GM23338 (cell line): ENCODE results near the gene ATP6V1G3. TPM values are rescaled to one million over a fixed set of nuclear protein-coding genes. Genes with fewer than 3 reads are reported as not detected.
"Not testable (repeated sequence)": the region's sequence is repeated elsewhere in the genome, so short reads cannot be mapped to it uniquely, and the experiment has no call there.

Experiments used
- ATAC-seq: fragments of 200-7000 bp; cut with Tn5 transposase; 3 replicates; pipeline ENCODE4 v1.9.1; 2020
- DNase-seq: peaks from one replicate; pipeline ENCODE4 v3.0.0-alpha.2; 2015; ENCODE audit warnings: low spot score
- H2AFZ ChIP-seq: fragments of 200-600 bp; sonication (generic); 2 replicates; pipeline ENCODE4 v1.8.0; 2016; ENCODE audit warnings: antibody characterized with exemption, mild to moderate bottlenecking, moderate library complexity
- H3F3A ChIP-seq: fragments of 200-600 bp; sonication (generic); replicated peaks from 2 replicates; pipeline ENCODE4 v1.8.0; 2017; ENCODE audit warnings: antibody characterized with exemption, mixed run types, low read depth
- H3K27ac ChIP-seq: fragments of 200-600 bp; sonication (generic); 2 replicates; pipeline ENCODE4 v1.6.1; 2016; ENCODE audit warnings: low read depth
- H3K27me3 ChIP-seq: fragments of 200-600 bp; sonication (generic); 2 replicates; pipeline ENCODE4 v1.8.0; 2016; ENCODE audit warnings: mild to moderate bottlenecking, mixed run types, moderate library complexity; ENCODE audit not compliant: insufficient read depth
- H3K36me3 ChIP-seq: fragments of 200-600 bp; sonication (generic); 2 replicates; pipeline ENCODE4 v1.8.0; 2016; ENCODE audit warnings: mild to moderate bottlenecking; ENCODE audit not compliant: insufficient read depth
- H3K4me1 ChIP-seq: fragments of 200-600 bp; sonication (generic); 2 replicates; pipeline ENCODE4 v1.8.0; 2016; ENCODE audit warnings: mild to moderate bottlenecking, moderate library complexity; ENCODE audit not compliant: insufficient read depth
- H3K4me2 ChIP-seq: fragments of 200-600 bp; sonication (generic); 2 replicates; pipeline ENCODE4 v1.7.1; 2017; ENCODE audit warnings: mixed run types
- H3K4me3 ChIP-seq: fragments of 200-600 bp; sonication (generic); 2 replicates; pipeline ENCODE4 v1.6.1; 2016; ENCODE audit warnings: mixed run types
- H3K79me2 ChIP-seq: fragments of 200-600 bp; sonication (generic); replicated peaks from 2 replicates; pipeline ENCODE4 v1.8.0; 2017; ENCODE audit warnings: mild to moderate bottlenecking; ENCODE audit not compliant: insufficient read depth
- H3K9me2 ChIP-seq: fragments of 200-600 bp; sonication (generic); 2 replicates; pipeline ENCODE4 v1.8.0; 2017; ENCODE audit not compliant: insufficient read depth
- H4K20me1 ChIP-seq: fragments of 200-600 bp; sonication (generic); replicated peaks from 2 replicates; pipeline ENCODE4 v1.8.0; 2017; ENCODE audit warnings: mild to moderate bottlenecking; ENCODE audit not compliant: insufficient read depth
- H3K27ac Mint-ChIP-seq: 2 replicates; pipeline ENCODE4 v1.8.0; 2020; ENCODE audit warnings: inconsistent platforms, mild to moderate bottlenecking, moderate library complexity, mixed read lengths
- H3K27me3 Mint-ChIP-seq: 3 replicates; pipeline ENCODE4 v1.8.0; 2022; ENCODE audit warnings: low read depth, mild to moderate bottlenecking, moderate library complexity, mixed read lengths, inconsistent platforms; ENCODE audit not compliant: insufficient read depth, poor library complexity
- H3K36me3 Mint-ChIP-seq: 3 replicates; pipeline ENCODE4 v1.8.0; 2021; ENCODE audit warnings: low read depth, mild to moderate bottlenecking, inconsistent platforms, moderate library complexity, mixed read lengths
- H3K4me1 Mint-ChIP-seq: 3 replicates; pipeline ENCODE4 v1.8.0; 2020; ENCODE audit warnings: mild to moderate bottlenecking, inconsistent platforms, mixed read lengths
- H3K4me3 Mint-ChIP-seq: 3 replicates; pipeline ENCODE4 v1.8.0; 2021; ENCODE audit warnings: moderate library complexity, mild to moderate bottlenecking, inconsistent platforms, mixed read lengths
- H3K9me3 Mint-ChIP-seq: 3 replicates; pipeline ENCODE4 v1.8.0; 2020; ENCODE audit warnings: moderate library complexity, mild to moderate bottlenecking, inconsistent platforms, mixed read lengths
- JUNB ChIP-seq: IDR thresholded peaks from one replicate; pipeline ENCODE4 v1.6.1; 2016; ENCODE audit warnings: antibody characterized with exemption; ENCODE audit not compliant: unreplicated experiment
- NANOG ChIP-seq: IDR thresholded peaks from 2 replicates; pipeline ENCODE4 v1.6.1; 2016; ENCODE audit warnings: antibody characterized with exemption, borderline replicate concordance
- POLR2AphosphoS5 ChIP-seq: IDR thresholded peaks from 2 replicates; pipeline ENCODE4 v1.6.1; 2016; ENCODE audit warnings: antibody characterized with exemption, low read depth
- polyA plus RNA-seq: library from polyadenylated mRNA; unstranded; fragments of >200 nt; fragmentation: Nextera tagmentation; extraction: Ambion mirVana; gene quantifications from 2 replicates; pipeline ENCODE4 v1.2.1, GENCODE V29; 2016
- total RNA-seq: library from RNA; depleted of rRNA; stranded (reverse); fragments of >200 nt; shearing (Covaris generic); gene quantifications from 2 replicates; pipeline ENCODE4 v1.2.3, GENCODE V29; 2014
- TF ChIP-seq, protein P1 (sequence below): fragments of 250-450 bp; sonication (Bioruptor Pico); IDR thresholded peaks from 2 replicates; pipeline ENCODE4 v1.5.0; 2020; ENCODE audit warnings: mild to moderate bottlenecking, moderate library complexity
- TF ChIP-seq, protein P2 (sequence below): IDR thresholded peaks from 2 replicates; pipeline ENCODE4 v1.6.1; 2016; ENCODE audit warnings: antibody characterized with exemption
- TF ChIP-seq, protein P3 (sequence below): IDR thresholded peaks from one replicate; pipeline ENCODE4 v1.6.1; 2018; ENCODE audit warnings: antibody characterized with exemption; ENCODE audit not compliant: unreplicated experiment
- TF ChIP-seq, protein P4 (sequence below), 2 experiments: fragments of 200-600 bp in 1 of 2; sonication (generic) in 1 of 2; conservative IDR thresholded peaks; 2 replicates each; pipeline versions ENCODE4 v1.5.1 to v1.6.1; 2016 to 2017; ENCODE audit warnings: antibody characterized with exemption in 2 of 2, low read depth in 2 of 2, mild to moderate bottlenecking in 2 of 2, moderate library complexity in 1 of 2

The ATP6V1G3 gene
- total and polyA plus RNA-seq, 2 experiments from 2014 or later, result not detected

DNA sequence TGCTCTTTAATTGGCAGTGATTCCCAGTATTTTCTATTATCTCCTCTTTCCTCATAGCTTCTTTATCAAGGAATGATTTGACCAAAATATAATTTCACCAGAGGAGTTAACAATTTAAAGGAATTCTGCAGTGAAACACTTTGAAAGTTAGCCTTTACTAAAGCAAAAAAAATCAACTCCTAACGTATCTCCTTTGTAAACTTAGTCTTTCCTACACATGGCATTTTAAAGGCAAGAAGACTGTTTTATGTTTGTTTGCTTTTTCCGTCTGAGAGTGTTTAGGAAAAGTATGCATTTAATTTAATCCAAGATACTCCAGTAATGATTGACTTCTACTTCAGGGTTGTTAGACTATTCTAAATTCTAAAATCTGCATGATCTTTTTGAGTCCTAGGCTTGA lies 15.9 kb downstream of the ATP6V1G3 start (continued):
- TF ChIP-seq, protein P1, sequence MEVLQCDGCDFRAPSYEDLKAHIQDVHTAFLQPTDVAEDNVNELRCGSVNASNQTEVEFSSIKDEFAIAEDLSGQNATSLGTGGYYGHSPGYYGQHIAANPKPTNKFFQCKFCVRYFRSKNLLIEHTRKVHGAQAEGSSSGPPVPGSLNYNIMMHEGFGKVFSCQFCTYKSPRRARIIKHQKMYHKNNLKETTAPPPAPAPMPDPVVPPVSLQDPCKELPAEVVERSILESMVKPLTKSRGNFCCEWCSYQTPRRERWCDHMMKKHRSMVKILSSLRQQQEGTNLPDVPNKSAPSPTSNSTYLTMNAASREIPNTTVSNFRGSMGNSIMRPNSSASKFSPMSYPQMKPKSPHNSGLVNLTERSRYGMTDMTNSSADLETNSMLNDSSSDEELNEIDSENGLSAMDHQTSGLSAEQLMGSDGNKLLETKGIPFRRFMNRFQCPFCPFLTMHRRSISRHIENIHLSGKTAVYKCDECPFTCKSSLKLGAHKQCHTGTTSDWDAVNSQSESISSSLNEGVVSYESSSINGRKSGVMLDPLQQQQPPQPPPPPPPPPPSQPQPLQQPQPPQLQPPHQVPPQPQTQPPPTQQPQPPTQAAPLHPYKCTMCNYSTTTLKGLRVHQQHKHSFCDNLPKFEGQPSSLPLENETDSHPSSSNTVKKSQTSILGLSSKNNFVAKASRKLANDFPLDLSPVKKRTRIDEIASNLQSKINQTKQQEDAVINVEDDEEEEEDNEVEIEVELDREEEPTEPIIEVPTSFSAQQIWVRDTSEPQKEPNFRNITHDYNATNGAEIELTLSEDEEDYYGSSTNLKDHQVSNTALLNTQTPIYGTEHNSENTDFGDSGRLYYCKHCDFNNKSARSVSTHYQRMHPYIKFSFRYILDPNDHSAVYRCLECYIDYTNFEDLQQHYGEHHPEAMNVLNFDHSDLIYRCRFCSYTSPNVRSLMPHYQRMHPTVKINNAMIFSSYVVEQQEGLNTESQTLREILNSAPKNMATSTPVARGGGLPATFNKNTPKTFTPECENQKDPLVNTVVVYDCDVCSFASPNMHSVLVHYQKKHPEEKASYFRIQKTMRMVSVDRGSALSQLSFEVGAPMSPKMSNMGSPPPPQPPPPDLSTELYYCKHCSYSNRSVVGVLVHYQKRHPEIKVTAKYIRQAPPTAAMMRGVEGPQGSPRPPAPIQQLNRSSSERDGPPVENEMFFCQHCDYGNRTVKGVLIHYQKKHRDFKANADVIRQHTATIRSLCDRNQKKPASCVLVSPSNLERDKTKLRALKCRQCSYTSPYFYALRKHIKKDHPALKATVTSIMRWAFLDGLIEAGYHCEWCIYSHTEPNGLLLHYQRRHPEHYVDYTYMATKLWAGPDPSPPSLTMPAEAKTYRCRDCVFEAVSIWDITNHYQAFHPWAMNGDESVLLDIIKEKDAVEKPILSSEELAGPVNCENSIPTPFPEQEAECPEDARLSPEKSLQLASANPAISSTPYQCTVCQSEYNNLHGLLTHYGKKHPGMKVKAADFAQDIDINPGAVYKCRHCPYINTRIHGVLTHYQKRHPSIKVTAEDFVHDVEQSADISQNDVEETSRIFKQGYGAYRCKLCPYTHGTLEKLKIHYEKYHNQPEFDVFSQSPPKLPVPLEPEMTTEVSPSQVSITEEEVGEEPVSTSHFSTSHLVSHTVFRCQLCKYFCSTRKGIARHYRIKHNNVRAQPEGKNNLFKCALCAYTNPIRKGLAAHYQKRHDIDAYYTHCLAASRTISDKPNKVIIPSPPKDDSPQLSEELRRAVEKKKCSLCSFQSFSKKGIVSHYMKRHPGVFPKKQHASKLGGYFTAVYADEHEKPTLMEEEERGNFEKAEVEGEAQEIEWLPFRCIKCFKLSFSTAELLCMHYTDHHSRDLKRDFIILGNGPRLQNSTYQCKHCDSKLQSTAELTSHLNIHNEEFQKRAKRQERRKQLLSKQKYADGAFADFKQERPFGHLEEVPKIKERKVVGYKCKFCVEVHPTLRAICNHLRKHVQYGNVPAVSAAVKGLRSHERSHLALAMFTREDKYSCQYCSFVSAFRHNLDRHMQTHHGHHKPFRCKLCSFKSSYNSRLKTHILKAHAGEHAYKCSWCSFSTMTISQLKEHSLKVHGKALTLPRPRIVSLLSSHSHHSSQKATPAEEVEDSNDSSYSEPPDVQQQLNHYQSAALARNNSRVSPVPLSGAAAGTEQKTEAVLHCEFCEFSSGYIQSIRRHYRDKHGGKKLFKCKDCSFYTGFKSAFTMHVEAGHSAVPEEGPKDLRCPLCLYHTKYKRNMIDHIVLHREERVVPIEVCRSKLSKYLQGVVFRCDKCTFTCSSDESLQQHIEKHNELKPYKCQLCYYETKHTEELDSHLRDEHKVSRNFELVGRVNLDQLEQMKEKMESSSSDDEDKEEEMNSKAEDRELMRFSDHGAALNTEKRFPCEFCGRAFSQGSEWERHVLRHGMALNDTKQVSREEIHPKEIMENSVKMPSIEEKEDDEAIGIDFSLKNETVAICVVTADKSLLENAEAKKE (CRISPR knock-in tag), result no peak
- TF ChIP-seq NANOG (no peak), POLR2AphosphoS5 (no peak), JUNB (no peak)
- TF ChIP-seq, protein P2, sequence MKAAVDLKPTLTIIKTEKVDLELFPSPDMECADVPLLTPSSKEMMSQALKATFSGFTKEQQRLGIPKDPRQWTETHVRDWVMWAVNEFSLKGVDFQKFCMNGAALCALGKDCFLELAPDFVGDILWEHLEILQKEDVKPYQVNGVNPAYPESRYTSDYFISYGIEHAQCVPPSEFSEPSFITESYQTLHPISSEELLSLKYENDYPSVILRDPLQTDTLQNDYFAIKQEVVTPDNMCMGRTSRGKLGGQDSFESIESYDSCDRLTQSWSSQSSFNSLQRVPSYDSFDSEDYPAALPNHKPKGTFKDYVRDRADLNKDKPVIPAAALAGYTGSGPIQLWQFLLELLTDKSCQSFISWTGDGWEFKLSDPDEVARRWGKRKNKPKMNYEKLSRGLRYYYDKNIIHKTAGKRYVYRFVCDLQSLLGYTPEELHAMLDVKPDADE, result no peak
- TF ChIP-seq, protein P3, sequence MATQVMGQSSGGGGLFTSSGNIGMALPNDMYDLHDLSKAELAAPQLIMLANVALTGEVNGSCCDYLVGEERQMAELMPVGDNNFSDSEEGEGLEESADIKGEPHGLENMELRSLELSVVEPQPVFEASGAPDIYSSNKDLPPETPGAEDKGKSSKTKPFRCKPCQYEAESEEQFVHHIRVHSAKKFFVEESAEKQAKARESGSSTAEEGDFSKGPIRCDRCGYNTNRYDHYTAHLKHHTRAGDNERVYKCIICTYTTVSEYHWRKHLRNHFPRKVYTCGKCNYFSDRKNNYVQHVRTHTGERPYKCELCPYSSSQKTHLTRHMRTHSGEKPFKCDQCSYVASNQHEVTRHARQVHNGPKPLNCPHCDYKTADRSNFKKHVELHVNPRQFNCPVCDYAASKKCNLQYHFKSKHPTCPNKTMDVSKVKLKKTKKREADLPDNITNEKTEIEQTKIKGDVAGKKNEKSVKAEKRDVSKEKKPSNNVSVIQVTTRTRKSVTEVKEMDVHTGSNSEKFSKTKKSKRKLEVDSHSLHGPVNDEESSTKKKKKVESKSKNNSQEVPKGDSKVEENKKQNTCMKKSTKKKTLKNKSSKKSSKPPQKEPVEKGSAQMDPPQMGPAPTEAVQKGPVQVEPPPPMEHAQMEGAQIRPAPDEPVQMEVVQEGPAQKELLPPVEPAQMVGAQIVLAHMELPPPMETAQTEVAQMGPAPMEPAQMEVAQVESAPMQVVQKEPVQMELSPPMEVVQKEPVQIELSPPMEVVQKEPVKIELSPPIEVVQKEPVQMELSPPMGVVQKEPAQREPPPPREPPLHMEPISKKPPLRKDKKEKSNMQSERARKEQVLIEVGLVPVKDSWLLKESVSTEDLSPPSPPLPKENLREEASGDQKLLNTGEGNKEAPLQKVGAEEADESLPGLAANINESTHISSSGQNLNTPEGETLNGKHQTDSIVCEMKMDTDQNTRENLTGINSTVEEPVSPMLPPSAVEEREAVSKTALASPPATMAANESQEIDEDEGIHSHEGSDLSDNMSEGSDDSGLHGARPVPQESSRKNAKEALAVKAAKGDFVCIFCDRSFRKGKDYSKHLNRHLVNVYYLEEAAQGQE, result no peak
- TF ChIP-seq, protein P4, sequence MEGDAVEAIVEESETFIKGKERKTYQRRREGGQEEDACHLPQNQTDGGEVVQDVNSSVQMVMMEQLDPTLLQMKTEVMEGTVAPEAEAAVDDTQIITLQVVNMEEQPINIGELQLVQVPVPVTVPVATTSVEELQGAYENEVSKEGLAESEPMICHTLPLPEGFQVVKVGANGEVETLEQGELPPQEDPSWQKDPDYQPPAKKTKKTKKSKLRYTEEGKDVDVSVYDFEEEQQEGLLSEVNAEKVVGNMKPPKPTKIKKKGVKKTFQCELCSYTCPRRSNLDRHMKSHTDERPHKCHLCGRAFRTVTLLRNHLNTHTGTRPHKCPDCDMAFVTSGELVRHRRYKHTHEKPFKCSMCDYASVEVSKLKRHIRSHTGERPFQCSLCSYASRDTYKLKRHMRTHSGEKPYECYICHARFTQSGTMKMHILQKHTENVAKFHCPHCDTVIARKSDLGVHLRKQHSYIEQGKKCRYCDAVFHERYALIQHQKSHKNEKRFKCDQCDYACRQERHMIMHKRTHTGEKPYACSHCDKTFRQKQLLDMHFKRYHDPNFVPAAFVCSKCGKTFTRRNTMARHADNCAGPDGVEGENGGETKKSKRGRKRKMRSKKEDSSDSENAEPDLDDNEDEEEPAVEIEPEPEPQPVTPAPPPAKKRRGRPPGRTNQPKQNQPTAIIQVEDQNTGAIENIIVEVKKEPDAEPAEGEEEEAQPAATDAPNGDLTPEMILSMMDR (conservative IDR thresholded peaks at IDR 0.05; ENCODE audit: low read depth in 2 of 2), result no peak

DNA sequence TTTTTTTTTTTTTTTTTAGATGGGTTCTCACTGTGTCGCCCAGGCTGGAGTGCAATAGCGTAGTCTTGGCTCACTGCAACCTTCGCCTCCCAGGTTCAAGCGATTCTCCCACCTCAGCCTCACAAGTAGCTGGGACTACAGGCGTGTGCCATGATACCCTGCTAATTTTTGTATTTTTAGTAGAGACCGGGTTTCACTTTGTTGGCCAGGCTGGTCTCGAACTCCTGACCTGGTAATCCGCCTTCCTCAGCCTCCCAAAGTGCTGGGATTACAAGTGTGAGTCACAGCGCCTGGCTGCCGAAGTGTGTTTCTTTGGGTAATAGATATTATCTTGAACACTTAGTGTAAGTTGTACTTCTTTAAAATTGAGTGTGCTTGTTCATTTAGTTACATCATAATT lies 16.4 kb downstream of the ATP6V1G3 start:
- H3K36me3 Mint-ChIP-seq, H3K27ac ChIP-seq, H4K20me1 ChIP-seq, H3K4me3 ChIP-seq, DNase-seq, H3K4me3 Mint-ChIP-seq, H3K9me2 ChIP-seq, H3K27me3 Mint-ChIP-seq, H3F3A ChIP-seq, H3K4me2 ChIP-seq, H3K79me2 ChIP-seq, ATAC-seq, H3K27me3 ChIP-seq, H3K9me3 Mint-ChIP-seq, H2AFZ ChIP-seq, H3K36me3 ChIP-seq: not testable (repeated sequence)
- H3K4me1 ChIP-seq, result peaks cover 23% of the 10 kb centered on the region
- H3K4me1 Mint-ChIP-seq, result peaks cover 32% of the 10 kb centered on the region
- H3K27ac Mint-ChIP-seq, result peak overlapping the region; percentile 47; the same call in 1 of the 2 replicates
